Measurements from ENCODE around the gene ZIK1. TPM values are rescaled to one million over a fixed set of nuclear protein-coding genes. Genes with fewer than 3 reads are reported as not detected.

The ZIK1 gene
- total RNA-seq, 1 donor from 2014 or later, result 5.3 TPM

DNA sequence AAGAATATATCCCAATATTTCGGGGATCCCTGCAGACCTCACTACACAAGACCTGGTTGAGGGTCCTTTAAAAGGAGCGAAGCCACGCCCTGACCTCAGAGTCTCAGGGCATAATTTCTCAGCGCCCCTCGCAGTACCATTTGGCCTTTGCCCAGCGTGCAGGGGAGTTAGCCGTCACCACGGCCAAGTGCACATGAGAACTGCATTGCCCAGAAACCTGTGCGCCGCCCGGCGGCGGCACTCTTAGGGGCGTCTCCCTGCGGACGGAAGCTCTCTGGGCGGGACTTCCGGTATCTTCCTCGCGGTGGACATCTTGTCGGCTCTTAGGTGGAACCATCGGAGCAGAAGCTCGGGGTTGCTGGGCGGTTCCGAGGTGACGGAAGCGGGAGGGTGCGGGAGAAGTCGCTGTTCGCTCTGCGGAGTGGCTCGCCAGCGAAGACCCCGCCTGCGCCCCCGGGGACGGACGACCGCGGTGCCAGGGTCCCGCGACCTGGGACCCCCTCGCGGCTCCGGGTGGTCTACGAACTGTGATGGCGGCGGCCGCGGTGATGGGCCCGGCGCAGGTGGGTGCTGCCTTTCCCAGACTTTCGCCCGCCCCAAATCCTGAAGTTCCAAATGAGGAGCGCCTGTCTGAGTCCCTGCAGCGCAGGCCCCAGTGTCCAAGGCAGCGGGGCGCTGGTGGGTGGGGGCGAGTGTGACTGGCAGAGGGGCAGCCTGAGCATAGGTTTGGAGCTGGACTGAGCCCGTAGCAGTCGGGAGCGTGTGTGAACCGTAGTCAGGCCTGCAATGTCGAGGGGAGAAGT, 30.2 kb downstream of the ZIK1 start, which contains the start of gene ZNF134:
Gene ZNF134 (plus strand): TSS at position 302 of the 803 bp plus-strand sequence. CDS start 5,227 bp downstream, outside the sequence.
- peak; percentile 92 for DNase-seq

GRCh38 chr19:57615346-57615745, 31.4 kb downstream of the ZIK1 start:
- no peak for DNase-seq

DNA sequence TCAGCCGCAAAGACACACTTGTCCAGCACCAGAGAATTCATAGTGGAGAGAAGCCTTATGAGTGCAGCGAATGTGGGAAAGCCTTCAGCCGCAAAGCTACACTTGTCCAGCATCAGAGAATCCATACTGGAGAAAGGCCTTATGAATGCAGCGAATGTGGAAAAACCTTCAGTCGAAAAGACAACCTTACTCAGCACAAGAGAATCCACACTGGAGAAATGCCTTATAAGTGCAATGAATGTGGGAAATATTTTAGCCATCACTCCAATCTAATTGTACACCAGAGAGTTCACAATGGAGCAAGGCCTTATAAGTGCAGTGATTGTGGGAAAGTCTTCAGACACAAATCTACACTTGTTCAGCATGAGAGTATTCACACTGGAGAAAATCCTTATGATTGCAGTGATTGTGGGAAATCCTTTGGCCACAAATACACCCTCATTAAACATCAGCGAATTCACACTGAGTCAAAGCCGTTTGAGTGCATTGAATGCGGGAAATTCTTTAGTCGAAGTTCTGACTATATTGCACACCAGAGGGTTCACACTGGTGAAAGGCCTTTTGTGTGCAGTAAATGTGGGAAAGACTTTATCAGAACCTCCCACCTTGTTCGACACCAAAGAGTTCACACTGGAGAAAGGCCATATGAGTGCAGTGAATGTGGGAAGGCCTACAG, 36.9 kb downstream of the ZIK1 start:
- DNase-seq, result peak; percentile 10

- no peak for DNase-seq
Observed at GRCh38 chr19:57623091-57623490, 39.1 kb downstream of the ZIK1 start.

DNA sequence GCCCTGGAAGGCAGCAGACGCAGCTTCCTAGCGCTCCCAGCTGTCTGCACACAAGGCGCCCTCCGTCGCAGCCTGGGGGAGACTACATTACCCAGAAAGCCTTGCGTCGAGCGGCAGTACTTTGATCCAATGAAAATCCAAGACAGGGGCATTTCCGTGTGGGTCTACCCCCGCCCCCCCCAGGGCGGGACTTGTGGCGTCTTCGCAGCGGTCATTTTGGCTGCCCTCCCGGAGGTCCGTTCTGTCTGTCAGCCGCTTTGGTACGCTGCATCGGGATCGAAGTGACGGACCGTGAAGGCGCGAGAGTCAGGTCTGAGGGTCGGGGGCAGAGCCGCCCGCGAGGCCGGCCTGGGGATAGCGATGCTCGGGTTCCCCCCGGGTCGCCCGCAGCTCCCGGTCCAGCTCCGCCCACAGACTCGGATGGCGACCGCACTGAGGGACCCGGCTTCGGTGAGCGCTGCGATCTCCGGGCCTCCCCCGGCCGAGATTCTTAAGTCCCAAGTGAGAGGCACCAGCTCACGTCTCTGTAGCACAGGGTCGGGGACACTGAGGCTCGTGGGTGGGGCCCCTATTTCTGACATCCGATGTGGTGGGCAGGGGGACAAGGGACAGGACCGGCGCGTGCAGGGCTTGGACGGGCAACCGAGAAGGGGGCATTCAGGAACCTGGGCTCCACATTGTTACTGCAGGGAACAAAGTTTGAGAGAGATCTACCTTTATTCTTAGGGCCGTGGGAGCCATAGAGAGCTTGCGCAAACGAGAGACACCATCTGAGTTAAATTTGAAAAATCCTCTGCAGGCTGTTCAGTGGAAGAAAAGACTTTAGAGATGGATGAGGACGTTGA, 49.3 kb downstream of the ZIK1 start, which contains the start of gene ZNF211:
Gene ZNF211 (plus strand): TSS at position 182 of the 845 bp plus-strand sequence. CDS start 179 bp downstream, at position 361.
- peak; percentile 95 for DNase-seq

GRCh38 chr19:57633832-57634131, 49.8 kb downstream of the ZIK1 start:
- no peak for DNase-seq

DNA sequence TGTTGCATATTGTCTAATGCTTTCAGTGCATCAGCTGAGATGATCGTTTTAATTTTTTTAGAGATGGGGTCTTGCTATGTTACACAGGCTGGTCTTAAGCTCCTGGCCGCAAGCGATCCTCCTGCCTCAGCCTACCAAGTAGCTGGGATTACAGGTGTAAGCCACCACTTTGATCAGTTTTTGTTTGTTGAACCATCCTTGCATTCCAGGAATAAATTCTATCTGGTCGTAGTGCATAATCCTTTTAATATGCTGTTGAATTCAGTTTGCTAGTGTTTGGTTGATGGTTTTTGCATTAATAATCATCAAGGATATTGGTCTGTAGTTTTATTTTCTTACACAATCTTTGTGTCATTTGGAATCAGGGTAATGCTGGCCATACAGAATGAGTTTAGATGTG, 53.4 kb downstream of the ZIK1 start:
- DNase-seq, result no peak

GRCh38 chr19:57641715-57642234, 57.8 kb downstream of the ZIK1 start:
- no peak for DNase-seq

DNA sequence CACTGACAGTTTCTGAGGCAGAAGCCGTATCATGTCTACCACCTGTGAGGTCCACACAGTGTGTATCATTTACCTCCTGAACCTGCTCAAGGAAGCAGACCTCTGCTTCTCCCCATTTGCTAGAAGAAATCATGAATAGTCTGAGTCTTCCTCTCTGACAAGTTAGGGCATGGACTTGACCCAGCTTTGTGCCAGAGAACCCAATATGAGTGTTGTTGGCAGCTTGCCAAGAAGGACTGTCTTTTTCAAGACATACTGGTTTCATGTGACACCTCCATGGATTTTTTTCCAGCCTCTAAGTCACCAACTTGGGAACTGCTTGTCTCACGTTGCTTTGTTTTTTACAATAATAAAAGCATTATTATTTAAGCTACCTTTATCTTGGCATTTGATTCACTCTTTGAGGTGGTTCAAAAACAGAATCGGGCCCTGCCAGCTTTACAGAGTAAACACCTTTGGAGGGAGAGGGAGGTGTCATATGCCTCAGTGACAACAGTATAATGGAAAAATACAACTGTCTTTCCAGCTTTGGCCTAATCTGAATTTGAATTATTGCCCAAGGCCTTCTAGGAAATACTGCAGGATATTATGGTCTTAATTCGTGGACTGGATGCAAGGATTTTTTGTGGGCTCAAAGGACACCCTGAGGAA, 58.6 kb downstream of the ZIK1 start:
- no peak for DNase-seq

Other genes starting within 250 kb of the ZIK1 start
- 10.5 and 11.1 TPM in 2 replicates for gene ZNF304, start 232.9 kb upstream of the ZIK1 start, total RNA-seq
- gene TRAPPC2B, start 220.6 kb upstream of the ZIK1 start, total RNA-seq, result 8.8 and 11.6 TPM in 2 replicates
- gene ZNF547, start 220.6 kb upstream of the ZIK1 start, total RNA-seq, result 1.9 and 3.6 TPM in 2 replicates
- 13.3 and 16.0 TPM in 2 replicates for gene ZNF548, start 194.3 kb upstream of the ZIK1 start, total RNA-seq
- 10.9 and 11.4 TPM in 2 replicates for gene ZNF17, start 173.0 kb upstream of the ZIK1 start, total RNA-seq
- gene ZNF749, start 148.8 kb upstream of the ZIK1 start, total RNA-seq, result 10.7 and 12.6 TPM in 2 replicates
- gene VN1R1, start 127.0 kb upstream of the ZIK1 start, total RNA-seq, result 0.28 and 0.34 TPM in 2 replicates
- gene ZNF772, start 106.6 kb upstream of the ZIK1 start, total RNA-seq, result 19.3 and 22.3 TPM in 2 replicates
- gene ZNF419, start 96.4 kb upstream of the ZIK1 start, total RNA-seq, result 7.8 and 12.6 TPM in 2 replicates
- gene ZNF773, start 84.2 kb upstream of the ZIK1 start, total RNA-seq, result 15.3 and 17.5 TPM in 2 replicates
- 4.8 and 5.8 TPM in 2 replicates for gene ZNF549, start 56.8 kb upstream of the ZIK1 start, total RNA-seq
- 6.4 and 8.0 TPM in 2 replicates for gene ZNF550, start 24.3 kb upstream of the ZIK1 start, total RNA-seq
- 4.1 and 4.4 TPM in 2 replicates for gene ZNF416, start 5.2 kb upstream of the ZIK1 start, total RNA-seq
- gene ZNF530, start 15.7 kb downstream of the ZIK1 start, total RNA-seq, result 2.7 and 4.5 TPM in 2 replicates
- 17.6 and 24.0 TPM in 2 replicates for gene ZNF134, start 30.1 kb downstream of the ZIK1 start, total RNA-seq
- gene ZNF211, start 49.0 kb downstream of the ZIK1 start, total RNA-seq, result 9.9 and 11.2 TPM in 2 replicates
- not detected in 2 replicates for gene ZSCAN4, start 84.8 kb downstream of the ZIK1 start, total RNA-seq
- gene ZNF551, start 97.8 kb downstream of the ZIK1 start, total RNA-seq, result 8.9 and 9.5 TPM in 2 replicates
- 1.3 and 2.4 TPM in 2 replicates for gene ZNF154, start 125.1 kb downstream of the ZIK1 start, total RNA-seq
- 9.8 and 10.0 TPM in 2 replicates for gene ZNF671, start 143.5 kb downstream of the ZIK1 start, total RNA-seq
- gene ZNF776, start 162.7 kb downstream of the ZIK1 start, total RNA-seq, result 14.6 and 18.1 TPM in 2 replicates
- 13.1 and 31.0 TPM in 2 replicates for gene ZNF586, start 185.5 kb downstream of the ZIK1 start, total RNA-seq
- 7.4 and 9.9 TPM in 2 replicates for gene ZNF552, start 230.8 kb downstream of the ZIK1 start, total RNA-seq
- 24.2 and 27.2 TPM in 2 replicates for gene ZNF587B, start 246.2 kb downstream of the ZIK1 start, total RNA-seq